HUES48 (cell line): ENCODE data around the gene NDP.

Source experiments
- H3K27ac ChIP-seq: one replicate; pipeline ENCODE4 v1.7.0; 2013; ENCODE audit warnings: low read depth, low read length, inconsistent platforms
- H3K27me3 ChIP-seq: 2 replicates; pipeline ENCODE4 v1.6.1; 2013; ENCODE audit warnings: mild to moderate bottlenecking, low read length; ENCODE audit not compliant: control insufficient read depth, insufficient read depth
- H3K36me3 ChIP-seq: 2 replicates; pipeline ENCODE4 v1.6.1; 2013; ENCODE audit warnings: low read length; ENCODE audit not compliant: control insufficient read depth, insufficient read depth
- H3K4me1 ChIP-seq: 2 replicates; pipeline ENCODE4 v1.6.1; 2013; ENCODE audit warnings: mild to moderate bottlenecking, low read length; ENCODE audit not compliant: control insufficient read depth, insufficient read depth
- H3K4me3 ChIP-seq: 2 replicates; pipeline ENCODE4 v1.5.1; 2013; ENCODE audit warnings: mild to moderate bottlenecking, low read depth, low read length
- H3K9ac ChIP-seq: 2 replicates; pipeline ENCODE4 v1.6.1; 2013; ENCODE audit warnings: mild to moderate bottlenecking, low read depth, low read length, moderate library complexity
- H3K9me3 ChIP-seq: 2 replicates; pipeline ENCODE4 v1.6.1; 2013; ENCODE audit warnings: low read length; ENCODE audit not compliant: control insufficient read depth, insufficient read depth

The NDP gene

GRCh38 chrX:43970528-43970927 is 2.7 kb downstream of the NDP start:
- peaks cover 42% of the 10 kb centered on the region for H3K27me3 ChIP-seq
- peaks cover 41% of the 10 kb centered on the region for H3K4me1 ChIP-seq
- H3K9me3 ChIP-seq = no peaks in the 10 kb centered on the region
- H3K27ac ChIP-seq = no peak overlapping the region
- no peaks in the 10 kb centered on the region for H3K36me3 ChIP-seq
- no peak overlapping the region for H3K4me3 ChIP-seq
- H3K9ac ChIP-seq = no peak overlapping the region

- Histone ChIP-seq H3K27me3 (peaks cover 38% of the 10 kb centered on the region), H3K36me3 (no peaks in the 10 kb centered on the region), H3K9me3 (no peaks in the 10 kb centered on the region), H3K27ac (no peak overlapping the region), H3K4me1 (peaks cover 41% of the 10 kb centered on the region), H3K4me3 (no peak overlapping the region), H3K9ac (no peak overlapping the region)
Measured at GRCh38 chrX:43969504-43970501, 3.4 kb downstream of the NDP start.

GRCh38 chrX:43968359-43968781 is 4.8 kb downstream of the NDP start:
- no peak overlapping the region for H3K9ac ChIP-seq
- H3K27ac ChIP-seq = no peak overlapping the region
- H3K4me1 ChIP-seq = peaks cover 33% of the 10 kb centered on the region
- H3K27me3 ChIP-seq = peaks cover 23% of the 10 kb centered on the region
- no peaks in the 10 kb centered on the region for H3K36me3 ChIP-seq
- H3K9me3 ChIP-seq = no peaks in the 10 kb centered on the region
- no peak overlapping the region for H3K4me3 ChIP-seq

- no peak overlapping the region for H3K27ac ChIP-seq
- peaks cover 4% of the 10 kb centered on the region; the same call in 1 of the 2 replicates for H3K9me3 ChIP-seq
- peaks cover 12% of the 10 kb centered on the region for H3K4me1 ChIP-seq
- no peak overlapping the region for H3K9ac ChIP-seq
- H3K27me3 ChIP-seq = no peaks in the 10 kb centered on the region
- no peak overlapping the region for H3K4me3 ChIP-seq
- no peaks in the 10 kb centered on the region for H3K36me3 ChIP-seq
Measured at GRCh38 chrX:43964936-43965335, 8.3 kb downstream of the NDP start.

- peaks cover under 1% of the 10 kb centered on the region; the same call in 1 of the 2 replicates for H3K4me1 ChIP-seq
- no peak overlapping the region for H3K9ac ChIP-seq
- H3K4me3 ChIP-seq = no peak overlapping the region
- H3K27me3 ChIP-seq = no peaks in the 10 kb centered on the region
- H3K27ac ChIP-seq = no peak overlapping the region
- no peaks in the 10 kb centered on the region for H3K36me3 ChIP-seq
- H3K9me3 ChIP-seq = peaks cover 4% of the 10 kb centered on the region; the same call in 1 of the 2 replicates
Measured at GRCh38 chrX:43963726-43964125, 9.5 kb downstream of the NDP start.

DNA sequence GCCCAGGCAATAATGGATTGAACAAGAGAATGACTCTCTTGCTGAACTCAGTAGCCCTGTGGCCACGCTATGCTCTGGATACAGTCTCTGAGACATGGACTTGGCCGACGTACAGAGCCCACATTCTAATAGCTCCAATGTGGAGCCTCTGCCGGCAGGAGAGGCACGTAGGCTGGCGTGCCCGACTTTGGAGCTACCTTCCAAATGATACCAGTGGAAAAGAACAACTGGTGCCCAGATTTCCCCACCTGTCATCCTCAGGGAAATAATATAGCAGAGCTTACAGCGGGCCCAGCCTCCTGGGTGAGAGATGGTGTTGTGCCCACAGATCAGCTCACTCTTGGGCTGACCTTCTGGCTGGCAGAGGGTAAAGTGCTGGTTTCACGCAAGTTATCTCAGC is 10.6 kb downstream of the NDP start:
- no peak overlapping the region for H3K27ac ChIP-seq
- H3K4me1 ChIP-seq = no peaks in the 10 kb centered on the region
- no peaks in the 10 kb centered on the region for H3K36me3 ChIP-seq
- peaks cover 4% of the 10 kb centered on the region; the same call in 1 of the 2 replicates for H3K9me3 ChIP-seq
- no peak overlapping the region for H3K4me3 ChIP-seq
- H3K27me3 ChIP-seq = no peaks in the 10 kb centered on the region
- H3K9ac ChIP-seq = no peak overlapping the region

GRCh38 chrX:43961699-43962098 is 11.5 kb downstream of the NDP start:
- Histone ChIP-seq H3K9me3 (peaks cover 4% of the 10 kb centered on the region; the same call in 1 of the 2 replicates), H3K4me1 (no peaks in the 10 kb centered on the region), H3K4me3 (no peak overlapping the region), H3K27ac (no peak overlapping the region), H3K9ac (no peak overlapping the region), H3K36me3 (no peaks in the 10 kb centered on the region), H3K27me3 (no peaks in the 10 kb centered on the region)

DNA sequence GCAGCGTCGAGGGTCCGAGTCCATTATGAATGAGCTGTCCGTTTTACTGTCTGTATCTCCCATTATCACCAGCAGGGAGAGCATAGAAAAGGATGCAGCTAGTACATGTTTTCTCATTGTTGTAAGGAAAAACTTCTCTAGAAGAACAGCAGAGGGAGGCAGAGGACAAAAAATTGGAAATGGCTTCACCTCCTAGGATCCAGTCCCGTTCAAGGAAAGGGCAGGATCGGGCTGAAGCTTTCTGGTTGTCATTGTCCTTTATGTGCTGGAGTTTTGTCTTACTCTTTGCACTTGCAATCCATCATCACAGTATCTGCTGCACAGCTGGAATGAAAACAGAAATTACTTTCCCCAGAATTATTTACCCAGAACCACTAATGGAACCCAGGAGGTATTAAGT is 14.7 kb downstream of the NDP start:
- Histone ChIP-seq H3K27me3 (no peaks in the 10 kb centered on the region), H3K27ac (no peak overlapping the region)

DNA sequence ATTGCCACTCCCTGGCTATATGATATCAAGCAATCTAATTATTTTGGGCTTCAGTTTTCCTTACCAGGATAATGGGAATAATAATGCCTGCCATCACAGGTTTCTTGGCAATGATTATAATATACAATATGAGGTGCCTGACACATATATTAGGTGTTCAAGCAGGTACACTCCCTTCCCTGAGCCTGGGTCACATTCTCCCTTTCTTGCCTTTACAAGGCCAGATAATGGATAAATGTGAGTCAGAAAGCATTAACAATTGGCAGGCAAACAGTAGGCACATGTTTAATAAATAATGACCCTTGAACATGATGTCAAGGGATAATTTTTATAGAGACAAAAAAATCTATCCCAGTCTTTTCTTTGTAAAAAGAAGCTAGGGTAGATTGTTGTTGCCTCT is 17.2 kb downstream of the NDP start:
- Histone ChIP-seq H3K4me3 (no peak overlapping the region), H3K9me3 (no peaks in the 10 kb centered on the region), H3K27ac (no peak overlapping the region), H3K4me1 (no peaks in the 10 kb centered on the region), H3K36me3 (no peaks in the 10 kb centered on the region), H3K27me3 (no peaks in the 10 kb centered on the region), H3K9ac (no peak overlapping the region)

More for the DNA sequence above, 14.7 kb downstream of the NDP start:
- no peaks in the 10 kb centered on the region for H3K36me3 ChIP-seq
- H3K4me1 ChIP-seq = no peaks in the 10 kb centered on the region
- H3K9ac ChIP-seq = no peak overlapping the region
- no peak overlapping the region for H3K4me3 ChIP-seq
- H3K9me3 ChIP-seq = peaks cover 4% of the 10 kb centered on the region; the same call in 1 of the 2 replicates

DNA sequence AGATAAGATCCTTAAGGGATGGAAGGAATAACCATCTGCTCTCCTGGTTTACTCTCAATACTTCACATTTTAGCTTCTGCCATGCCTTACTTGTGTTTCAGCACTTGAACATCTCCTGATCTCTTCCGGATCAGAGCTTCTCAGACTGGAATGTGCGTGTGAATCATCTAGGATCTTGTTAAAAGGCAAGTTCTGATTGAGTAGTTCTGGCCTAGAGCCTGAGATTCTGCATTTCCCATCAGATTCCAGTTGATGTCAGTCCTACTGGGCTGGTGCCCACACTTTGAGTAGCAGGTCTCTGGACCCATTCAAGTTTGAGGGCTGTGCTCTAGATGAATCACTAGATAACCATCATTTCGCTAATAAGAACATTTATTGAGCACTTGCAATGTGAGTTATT is 20.0 kb downstream of the NDP start:
- H3K27ac ChIP-seq = no peak overlapping the region
- H3K27me3 ChIP-seq = 0 out of 2 replicates have a peak, but pooled peaks cover 4% of the 10 kb centered on the region
- H3K4me1 ChIP-seq = peaks cover 9% of the 10 kb centered on the region; the same call in 1 of the 2 replicates
- H3K36me3 ChIP-seq = no peaks in the 10 kb centered on the region
- H3K4me3 ChIP-seq = no peak overlapping the region
- H3K9me3 ChIP-seq = no peaks in the 10 kb centered on the region
- H3K9ac ChIP-seq = no peak overlapping the region

DNA sequence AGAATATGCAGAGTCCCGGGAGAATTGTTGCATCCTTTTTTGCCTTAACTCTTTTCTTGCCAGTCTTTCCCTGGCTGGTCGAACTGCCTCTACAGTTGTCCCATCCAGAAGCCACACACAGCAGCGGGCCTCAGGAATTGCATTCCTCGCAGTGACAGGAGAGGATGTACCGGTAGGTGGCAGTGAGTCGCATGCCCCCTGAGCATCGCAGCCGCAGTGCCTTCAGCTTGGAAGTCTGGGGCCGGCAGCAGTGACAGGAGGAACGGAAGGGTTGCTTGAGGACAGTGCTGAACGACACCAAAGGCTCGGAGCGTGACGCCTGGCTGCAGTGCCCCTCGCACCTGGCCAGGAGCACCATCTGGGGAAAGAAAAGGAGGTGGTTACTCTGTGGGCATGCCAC is 23.5 kb downstream of the NDP start:
- H3K9ac ChIP-seq = no peak overlapping the region
- peaks cover 9% of the 10 kb centered on the region; the same call in 1 of the 2 replicates for H3K4me1 ChIP-seq
- H3K4me3 ChIP-seq = no peak overlapping the region
- H3K9me3 ChIP-seq = no peaks in the 10 kb centered on the region
- H3K27ac ChIP-seq = no peak overlapping the region
- 0 out of 2 replicates have a peak, but pooled peaks cover 4% of the 10 kb centered on the region for H3K27me3 ChIP-seq
- H3K36me3 ChIP-seq = no peaks in the 10 kb centered on the region
